Measurements from ENCODE around the gene TSHZ3.

DNA sequence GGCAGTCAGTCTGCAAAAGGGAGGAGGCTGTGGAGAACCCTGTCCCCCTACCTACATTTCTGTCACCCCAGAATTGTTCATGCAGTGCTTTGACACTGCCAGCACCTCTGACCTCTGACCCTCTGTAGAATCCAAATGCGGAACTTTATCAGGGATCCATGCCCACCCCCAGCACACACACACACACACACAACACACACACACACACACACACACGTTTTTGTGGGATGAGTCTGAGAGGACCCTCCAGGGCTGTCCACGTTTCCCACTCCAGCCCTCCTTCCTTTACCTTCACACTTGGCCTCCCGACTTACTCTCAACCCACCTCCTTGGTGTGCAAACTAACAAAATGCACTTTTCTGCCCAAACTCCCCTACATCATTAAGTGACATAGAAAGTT lies 42.3 kb upstream of the TSHZ3 start:
- TF ChIP-seq, protein P1, sequence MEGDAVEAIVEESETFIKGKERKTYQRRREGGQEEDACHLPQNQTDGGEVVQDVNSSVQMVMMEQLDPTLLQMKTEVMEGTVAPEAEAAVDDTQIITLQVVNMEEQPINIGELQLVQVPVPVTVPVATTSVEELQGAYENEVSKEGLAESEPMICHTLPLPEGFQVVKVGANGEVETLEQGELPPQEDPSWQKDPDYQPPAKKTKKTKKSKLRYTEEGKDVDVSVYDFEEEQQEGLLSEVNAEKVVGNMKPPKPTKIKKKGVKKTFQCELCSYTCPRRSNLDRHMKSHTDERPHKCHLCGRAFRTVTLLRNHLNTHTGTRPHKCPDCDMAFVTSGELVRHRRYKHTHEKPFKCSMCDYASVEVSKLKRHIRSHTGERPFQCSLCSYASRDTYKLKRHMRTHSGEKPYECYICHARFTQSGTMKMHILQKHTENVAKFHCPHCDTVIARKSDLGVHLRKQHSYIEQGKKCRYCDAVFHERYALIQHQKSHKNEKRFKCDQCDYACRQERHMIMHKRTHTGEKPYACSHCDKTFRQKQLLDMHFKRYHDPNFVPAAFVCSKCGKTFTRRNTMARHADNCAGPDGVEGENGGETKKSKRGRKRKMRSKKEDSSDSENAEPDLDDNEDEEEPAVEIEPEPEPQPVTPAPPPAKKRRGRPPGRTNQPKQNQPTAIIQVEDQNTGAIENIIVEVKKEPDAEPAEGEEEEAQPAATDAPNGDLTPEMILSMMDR (IDR thresholded peaks at IDR 0.05): no peak
- no peak for TF ChIP-seq POLR2A (IDR thresholded peaks at IDR 0.05)

Measured in lower leg skin (tissue), 3 donors.